Endothelial cell of umbilical vein (primary cell): Measurements from ENCODE around the gene ACADVL.

Experiments
- EZH2 ChIP-seq: IDR thresholded peaks from 2 replicates; pipeline ENCODE4 v1.6.1; 2012; ENCODE audit warnings: borderline replicate concordance, low read depth, mild to moderate bottlenecking, moderate library complexity, low read length, inconsistent platforms; ENCODE audit not compliant: severe bottlenecking
- FOS ChIP-seq: IDR thresholded peaks from 2 replicates; pipeline ENCODE4 v1.6.1; 2011; ENCODE audit warnings: mild to moderate bottlenecking, low read length, moderate library complexity, borderline replicate concordance; ENCODE audit not compliant: insufficient read depth
- GATA2 ChIP-seq: IDR thresholded peaks from 2 replicates; pipeline ENCODE4 v1.7.0; 2011; ENCODE audit warnings: low read depth, mild to moderate bottlenecking, moderate library complexity, mixed read lengths, low read length; ENCODE audit not compliant: insufficient read length, insufficient read depth
- JUN ChIP-seq: IDR thresholded peaks from 2 replicates; pipeline ENCODE4 v1.6.1; 2011; ENCODE audit warnings: borderline replicate concordance, low read depth; ENCODE audit not compliant: insufficient read length, insufficient read depth
- MYC ChIP-seq: IDR thresholded peaks from one replicate; pipeline ENCODE4 v1.6.1; 2011; ENCODE audit warnings: mild to moderate bottlenecking, low read depth, low read length
- POLR2A ChIP-seq: IDR thresholded peaks from 2 replicates; pipeline ENCODE4 v1.6.1; 2012; ENCODE audit warnings: low read depth, mild to moderate bottlenecking, control low read depth, low read length
- POLR2AphosphoS5 ChIP-seq: IDR thresholded peaks from 2 replicates; pipeline ENCODE4 v1.6.1; 2012; ENCODE audit warnings: low read depth, mild to moderate bottlenecking, control low read depth, low read length, moderate library complexity; ENCODE audit not compliant: insufficient read depth
- TF ChIP-seq, protein P1 (sequence below), 2 donors: IDR thresholded peaks; 1 replicate in 1 of 2; 2 replicates in 1 of 2; pipeline ENCODE4 v1.5.1; 2011; ENCODE audit warnings: low read length in 2 of 2, mild to moderate bottlenecking in 2 of 2, moderate library complexity in 2 of 2, control low read depth in 1 of 2, inconsistent platforms in 1 of 2, low read depth in 1 of 2; ENCODE audit not compliant: insufficient read depth in 1 of 2; ENCODE audit errors: extremely low read depth in 1 of 2
- TF ChIP-seq, protein P2 (sequence below): IDR thresholded peaks from 2 replicates; pipeline ENCODE4 v1.6.1; 2011; ENCODE audit not compliant: insufficient read depth, insufficient read length

DNA sequence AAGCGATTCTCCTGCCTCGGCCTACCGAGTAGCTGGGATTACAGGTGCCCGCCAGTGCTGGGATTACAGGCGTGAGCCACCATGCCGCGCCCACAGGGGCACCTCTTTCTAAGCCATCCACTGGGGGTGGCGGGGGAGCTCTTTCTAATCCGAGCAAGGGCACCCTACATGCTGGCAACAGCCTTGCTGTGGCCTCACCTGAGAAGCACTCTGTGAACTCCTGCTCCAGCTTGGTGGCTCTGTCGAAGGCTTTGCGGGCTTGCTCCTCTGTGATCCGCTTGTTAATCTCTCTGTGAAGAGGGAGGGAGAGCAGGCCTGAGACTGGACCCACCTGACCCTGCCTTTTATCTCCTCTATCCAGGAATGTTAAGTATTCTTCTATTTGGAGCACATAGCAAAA lies 28.7 kb upstream of the ACADVL start:
- TF ChIP-seq, protein P1, sequence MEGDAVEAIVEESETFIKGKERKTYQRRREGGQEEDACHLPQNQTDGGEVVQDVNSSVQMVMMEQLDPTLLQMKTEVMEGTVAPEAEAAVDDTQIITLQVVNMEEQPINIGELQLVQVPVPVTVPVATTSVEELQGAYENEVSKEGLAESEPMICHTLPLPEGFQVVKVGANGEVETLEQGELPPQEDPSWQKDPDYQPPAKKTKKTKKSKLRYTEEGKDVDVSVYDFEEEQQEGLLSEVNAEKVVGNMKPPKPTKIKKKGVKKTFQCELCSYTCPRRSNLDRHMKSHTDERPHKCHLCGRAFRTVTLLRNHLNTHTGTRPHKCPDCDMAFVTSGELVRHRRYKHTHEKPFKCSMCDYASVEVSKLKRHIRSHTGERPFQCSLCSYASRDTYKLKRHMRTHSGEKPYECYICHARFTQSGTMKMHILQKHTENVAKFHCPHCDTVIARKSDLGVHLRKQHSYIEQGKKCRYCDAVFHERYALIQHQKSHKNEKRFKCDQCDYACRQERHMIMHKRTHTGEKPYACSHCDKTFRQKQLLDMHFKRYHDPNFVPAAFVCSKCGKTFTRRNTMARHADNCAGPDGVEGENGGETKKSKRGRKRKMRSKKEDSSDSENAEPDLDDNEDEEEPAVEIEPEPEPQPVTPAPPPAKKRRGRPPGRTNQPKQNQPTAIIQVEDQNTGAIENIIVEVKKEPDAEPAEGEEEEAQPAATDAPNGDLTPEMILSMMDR (IDR thresholded peaks at IDR 0.05; ENCODE audit: extremely low read depth in 1 of 2, insufficient read depth in 1 of 2, low read depth in 1 of 2, low read length in 2 of 2): no peak
- no peak for TF ChIP-seq POLR2AphosphoS5
- TF ChIP-seq EZH2: no peak
- no peak for TF ChIP-seq POLR2A
- TF ChIP-seq JUN: no peak
- TF ChIP-seq, protein P2, sequence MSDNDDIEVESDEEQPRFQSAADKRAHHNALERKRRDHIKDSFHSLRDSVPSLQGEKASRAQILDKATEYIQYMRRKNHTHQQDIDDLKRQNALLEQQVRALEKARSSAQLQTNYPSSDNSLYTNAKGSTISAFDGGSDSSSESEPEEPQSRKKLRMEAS: no peak
- TF ChIP-seq MYC: no peak
- no peak for TF ChIP-seq GATA2
- TF ChIP-seq FOS: no peak
